GM18909 (cell line): ENCODE measurements around the gene C16orf95.

Experiments
- ATAC-seq: cut with Tn5 transposase; IDR thresholded peaks from one replicate; pipeline ENCODE4 v1.9.1; 2021; ENCODE audit warnings: mild to moderate bottlenecking; ENCODE audit not compliant: unreplicated experiment, poor library complexity

The C16orf95 gene

DNA sequence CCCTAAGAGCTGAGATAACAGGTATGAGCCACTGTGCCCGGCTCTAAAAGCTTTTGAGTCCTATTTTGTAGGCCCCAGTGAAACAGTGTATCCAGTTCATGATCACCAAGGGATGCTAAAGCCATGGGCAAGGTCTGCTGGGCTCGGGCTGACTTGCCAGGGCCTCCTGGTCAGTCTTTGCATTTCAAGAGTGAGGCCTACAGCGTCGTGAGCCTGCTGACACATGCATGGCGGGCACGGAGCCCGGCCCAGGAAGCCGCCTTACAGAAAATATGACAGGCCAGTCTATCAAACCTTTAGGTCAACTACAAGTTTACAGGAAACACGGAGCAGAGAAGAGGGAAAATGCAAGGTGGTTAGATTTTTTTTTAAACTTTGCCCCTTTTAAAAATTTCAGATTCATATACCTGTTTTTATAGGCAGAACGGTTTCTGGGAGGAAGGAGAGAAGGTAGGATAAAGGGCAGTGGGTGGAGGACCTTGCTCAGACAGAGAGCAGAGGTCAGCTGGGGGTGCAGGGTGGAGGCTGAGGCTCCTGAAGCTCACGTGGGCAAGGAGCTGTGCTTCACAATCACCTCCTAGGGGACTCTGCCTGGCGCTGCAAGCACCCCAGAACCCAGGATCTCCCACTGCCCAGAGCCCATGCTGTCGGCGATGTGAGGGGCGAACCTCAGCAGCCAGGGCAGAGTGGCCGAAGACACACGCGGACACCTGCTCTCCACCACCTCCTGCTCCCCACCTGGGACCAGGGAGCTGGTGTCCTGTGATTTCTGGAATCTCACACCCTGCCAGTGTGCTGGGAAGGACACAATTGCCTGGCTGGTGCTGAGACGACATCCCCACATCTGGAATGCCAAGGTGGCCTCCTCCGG lies 21.3 kb downstream of the C16orf95 start:
- ATAC-seq = no peak

DNA sequence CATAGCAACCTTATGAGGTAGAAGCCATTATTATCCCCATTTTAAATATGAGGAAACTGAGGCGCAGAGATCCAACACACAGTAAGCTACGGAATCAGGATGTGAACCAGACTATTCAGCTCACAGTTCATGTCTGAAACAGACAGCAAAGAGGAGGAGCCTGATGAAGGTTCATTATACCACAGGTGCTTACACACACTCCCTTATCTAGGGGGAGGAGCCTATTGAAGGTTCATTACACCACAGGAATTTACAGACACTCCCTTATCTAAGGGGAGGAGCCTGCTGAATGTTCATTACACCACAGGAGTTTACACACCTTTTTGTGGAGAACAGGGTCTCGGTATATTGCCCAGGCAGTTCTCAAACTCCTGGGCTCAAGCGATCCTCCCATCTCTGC lies 21.9 kb downstream of the C16orf95 start:
- no peak for ATAC-seq

DNA sequence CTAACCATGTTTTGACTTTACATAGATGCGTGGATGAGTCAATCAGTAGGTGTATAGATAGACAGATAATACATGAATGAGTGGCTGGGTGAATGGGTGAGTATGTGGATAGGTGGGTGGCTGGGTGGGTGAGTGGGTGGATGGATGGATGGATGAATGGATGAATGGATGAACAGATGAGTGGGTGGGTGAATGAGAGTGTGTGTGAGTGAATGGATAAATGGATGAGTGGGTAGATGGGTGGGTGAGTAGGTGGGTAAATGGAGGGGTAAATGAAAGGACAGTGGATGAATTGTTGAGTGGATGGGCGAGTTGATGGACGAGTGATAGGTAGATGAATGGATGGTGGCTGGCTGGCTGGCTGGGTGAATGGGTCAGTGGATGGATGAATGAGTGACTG lies 23.2 kb downstream of the C16orf95 start:
- no peak for ATAC-seq

DNA sequence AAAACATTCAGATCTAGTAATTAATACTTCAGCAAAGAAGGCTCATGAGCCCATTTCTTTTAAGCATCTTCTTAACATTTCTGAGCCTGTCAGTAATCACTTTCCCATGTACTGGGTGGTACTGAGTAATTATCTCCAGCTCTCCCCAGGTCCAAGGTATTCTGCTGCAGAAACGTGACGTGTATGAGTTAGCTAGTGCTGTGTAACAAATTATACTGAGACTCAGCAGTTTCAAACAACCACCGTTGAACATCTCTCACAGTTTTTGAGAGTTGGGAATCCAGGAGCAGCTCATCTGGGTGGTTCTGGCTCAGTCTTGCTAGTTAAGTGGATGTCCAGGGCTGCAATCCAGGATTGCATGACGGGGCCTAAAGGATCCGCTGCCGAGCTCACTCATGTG lies 25.2 kb downstream of the C16orf95 start:
- ATAC-seq = no peak

DNA sequence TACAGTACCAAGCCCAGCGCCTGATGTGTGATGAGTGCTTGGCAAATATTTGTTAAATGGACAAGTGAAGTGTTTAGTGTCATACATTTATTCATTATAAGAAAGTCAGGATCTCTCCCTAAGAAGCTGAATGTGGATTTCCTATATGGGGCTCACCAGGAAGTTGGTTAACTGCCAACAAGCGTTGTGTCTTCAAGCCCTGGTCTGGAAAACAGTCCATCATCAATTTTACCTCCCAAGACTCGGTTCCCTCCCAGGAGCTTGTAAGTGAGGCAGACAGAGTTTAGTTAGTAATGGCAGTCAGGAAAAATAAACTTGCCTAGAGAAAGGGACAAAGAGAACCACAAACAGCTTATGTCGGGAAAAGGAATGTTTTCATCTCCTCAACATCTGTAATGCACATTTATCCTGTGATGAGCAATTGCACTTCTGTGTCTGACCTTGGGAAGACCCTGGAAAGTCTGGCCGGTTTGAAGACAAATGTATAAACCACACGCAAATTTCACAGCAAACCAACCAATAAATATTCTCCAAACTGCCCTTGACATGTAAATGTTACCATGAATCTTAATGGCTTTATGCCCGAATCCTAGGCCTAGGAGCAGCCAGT lies 28.3 kb downstream of the C16orf95 start:
- no peak for ATAC-seq

DNA sequence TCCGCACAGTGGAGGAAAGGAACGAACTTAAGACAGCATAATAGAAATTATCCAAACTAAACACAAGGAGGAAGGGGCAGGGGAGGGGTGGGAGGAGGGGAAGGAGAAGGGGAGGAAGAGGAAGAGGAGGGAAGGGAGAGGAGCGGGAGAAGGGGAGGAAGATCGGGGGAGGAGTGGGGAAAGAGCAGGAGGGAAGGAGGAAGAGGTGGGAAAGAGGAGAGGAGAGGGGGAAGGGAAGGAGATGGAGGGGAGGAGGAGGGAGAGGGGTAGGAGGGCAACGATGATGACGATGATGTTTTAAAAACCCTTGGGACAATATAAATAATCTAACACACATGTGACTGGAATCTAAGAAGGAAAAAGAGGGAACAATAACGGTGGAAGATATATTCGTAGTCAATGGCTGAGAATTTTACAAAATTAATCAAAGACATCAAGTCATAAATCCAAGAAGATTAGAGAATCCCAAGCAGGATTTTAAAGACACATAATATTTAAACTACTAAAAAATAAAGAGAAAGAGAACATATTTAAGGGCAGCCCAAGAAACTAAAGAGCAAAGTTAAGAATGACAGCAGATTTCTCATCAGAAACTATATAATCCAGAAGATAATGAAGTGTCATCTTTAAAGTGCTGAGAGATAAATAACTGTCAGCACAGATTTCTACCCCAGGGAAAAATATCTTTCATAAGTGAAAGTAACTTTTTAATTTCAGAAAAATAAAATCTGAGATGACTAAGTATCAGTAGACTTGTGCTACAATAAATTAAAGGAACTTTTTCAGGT lies 30.2 kb downstream of the C16orf95 start:
- no peak for ATAC-seq

DNA sequence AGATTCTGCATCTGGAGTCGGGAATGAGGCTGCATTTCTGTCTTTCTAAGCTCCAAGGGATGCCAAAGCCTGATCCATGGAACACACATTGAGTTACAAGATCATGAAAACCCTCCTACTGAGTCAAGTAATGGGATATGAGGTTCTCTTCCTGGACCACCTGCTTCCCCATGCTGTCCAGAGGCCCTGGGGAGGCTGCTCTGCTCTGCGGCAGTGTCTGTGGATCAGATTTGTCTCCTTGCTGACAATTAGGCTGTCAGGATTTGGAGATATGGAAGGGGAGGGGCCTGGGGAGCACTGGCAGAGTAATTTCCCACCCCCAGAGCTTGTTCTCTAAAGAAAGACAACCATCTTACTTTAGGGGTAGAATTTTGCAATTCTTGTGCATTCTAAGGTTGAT lies 33.0 kb downstream of the C16orf95 start:
- no peak for ATAC-seq

DNA sequence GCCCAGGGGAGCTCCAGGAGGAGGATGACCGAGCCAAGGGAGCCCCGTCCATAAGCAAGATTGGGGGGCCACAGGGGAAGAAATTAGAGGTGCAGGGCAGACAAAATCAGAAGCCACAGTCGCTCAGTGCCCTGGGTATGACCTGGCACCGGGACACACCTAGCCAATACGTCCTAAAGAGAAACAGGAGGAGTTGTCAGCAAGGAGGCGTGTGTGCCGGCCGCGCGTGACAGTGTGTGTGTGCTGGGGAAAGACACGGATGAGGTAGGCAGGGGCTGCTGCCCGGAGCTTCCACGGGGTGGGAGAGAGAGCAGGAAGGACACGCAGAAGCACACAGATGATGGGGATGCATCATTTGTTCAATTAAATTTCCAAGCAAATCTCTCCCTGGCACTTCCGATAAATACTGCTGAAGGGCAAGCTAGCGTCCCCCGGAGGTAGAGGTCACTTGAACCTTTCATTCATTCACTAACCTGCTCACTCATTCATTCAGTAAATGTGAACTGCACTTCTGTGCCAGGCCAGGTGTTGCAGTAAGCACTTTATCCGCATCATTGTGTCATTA lies 38.0 kb downstream of the C16orf95 start:
- ATAC-seq = no peak

DNA sequence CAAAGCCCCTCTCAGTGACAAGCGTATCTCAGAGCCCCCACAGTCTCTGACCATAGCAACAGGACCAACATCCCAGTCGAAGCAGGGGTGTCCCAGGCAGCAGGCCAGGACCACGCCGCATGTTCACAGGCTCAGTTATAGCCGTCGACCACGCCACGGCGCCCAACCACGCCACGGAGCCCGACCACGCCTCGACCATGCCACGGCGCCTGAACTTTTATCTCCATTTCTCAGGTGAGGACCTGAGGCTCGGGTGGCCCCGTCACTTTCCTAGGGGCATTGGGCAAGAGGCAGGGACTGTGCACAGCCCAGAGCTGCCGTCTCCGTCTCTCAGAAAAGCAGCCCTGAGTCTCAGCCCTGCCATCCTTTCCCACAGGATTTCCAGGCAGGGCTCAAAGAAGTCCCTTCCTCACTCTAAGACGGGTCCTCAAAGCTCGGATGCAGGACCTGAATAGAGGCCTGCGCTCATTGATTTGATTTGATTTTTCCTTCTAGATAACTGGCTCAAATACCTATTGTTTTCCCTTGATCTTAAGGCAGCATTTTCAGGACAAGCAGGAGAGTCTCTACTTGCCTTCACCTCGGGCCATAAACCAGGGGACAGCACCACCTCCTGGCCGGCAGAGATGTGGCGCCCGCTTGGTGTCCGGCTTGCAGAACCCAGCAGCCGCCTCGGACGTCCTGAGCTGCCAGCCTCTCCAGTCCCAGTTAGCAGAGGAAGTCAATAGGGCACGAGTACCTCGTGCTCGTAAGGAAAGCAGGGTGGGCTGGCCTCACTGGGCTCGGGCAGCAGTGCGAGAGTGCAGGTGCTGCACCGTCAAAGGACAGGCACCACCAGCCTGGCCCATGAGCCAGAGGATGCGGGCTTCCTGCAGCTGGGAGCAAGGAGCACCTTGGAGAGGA lies 38.8 kb downstream of the C16orf95 start:
- ATAC-seq = no peak

DNA sequence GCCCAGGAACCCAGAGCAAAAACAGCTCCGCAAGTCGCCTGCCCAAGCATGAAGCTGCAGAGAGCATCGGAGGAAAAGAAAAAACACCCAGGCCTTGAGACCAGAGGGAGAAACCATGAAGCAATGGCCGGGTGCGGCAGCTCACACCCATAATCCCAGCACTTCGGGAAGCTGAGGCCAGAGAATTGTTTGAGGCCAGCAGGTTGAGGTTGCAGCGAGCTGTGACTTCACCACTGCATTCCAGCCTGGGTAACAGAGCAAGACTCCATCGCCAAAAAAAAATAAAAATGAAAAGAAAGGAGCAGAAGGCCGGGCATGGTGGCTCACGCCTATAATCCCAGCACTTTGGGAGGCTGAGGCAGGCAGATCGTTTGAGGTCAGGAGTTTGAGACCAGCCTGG lies 40.3 kb downstream of the C16orf95 start:
- no peak for ATAC-seq

DNA sequence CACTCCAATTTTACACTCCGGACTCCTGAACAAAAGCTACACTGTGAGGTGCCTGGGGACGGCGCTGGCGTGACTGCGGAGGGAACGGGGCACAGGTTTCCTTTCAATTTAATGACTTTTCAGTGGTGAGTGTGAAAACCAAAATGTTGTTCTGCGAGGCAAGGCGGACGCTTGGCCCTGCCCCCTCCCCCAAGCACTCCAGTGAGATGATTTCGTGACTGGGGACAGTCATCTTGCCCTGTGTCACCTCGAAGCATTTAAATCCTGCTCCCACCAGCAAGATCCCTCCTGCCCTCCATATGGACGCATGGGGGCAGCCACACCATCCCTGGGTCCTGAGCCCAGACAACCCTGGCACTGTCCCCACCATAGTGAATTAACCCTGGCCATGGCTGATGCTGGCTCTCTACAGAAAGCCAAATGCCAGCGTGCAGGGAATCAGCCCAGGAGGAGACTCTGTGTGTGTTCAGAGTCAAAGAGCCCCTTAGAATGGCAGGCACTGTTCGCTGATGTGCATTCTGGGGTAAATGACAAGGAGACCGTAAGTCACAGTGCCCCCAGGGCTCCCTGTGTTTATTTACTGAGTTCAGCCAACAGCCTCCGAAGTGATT lies 41.0 kb downstream of the C16orf95 start:
- no peak for ATAC-seq

DNA sequence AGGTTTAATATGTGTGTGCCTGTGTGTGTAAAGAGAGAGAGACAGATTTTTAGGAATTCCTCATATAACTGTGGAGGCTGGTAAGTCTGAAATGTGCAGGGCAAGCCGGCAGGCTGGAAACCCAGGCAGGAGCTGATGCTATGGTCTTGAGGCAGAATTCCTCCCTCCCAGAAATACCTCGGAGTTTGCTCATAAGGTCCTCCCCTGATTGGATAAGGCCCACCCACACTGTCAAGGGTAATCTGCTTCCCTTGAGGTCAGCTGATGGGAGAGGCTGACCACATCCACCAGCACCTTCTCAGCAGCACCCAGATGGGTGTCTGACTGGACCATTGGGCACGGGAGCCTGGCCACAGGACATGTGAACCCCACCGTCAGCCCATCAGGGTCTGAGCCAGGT lies 42.4 kb downstream of the C16orf95 start:
- ATAC-seq = no peak

DNA sequence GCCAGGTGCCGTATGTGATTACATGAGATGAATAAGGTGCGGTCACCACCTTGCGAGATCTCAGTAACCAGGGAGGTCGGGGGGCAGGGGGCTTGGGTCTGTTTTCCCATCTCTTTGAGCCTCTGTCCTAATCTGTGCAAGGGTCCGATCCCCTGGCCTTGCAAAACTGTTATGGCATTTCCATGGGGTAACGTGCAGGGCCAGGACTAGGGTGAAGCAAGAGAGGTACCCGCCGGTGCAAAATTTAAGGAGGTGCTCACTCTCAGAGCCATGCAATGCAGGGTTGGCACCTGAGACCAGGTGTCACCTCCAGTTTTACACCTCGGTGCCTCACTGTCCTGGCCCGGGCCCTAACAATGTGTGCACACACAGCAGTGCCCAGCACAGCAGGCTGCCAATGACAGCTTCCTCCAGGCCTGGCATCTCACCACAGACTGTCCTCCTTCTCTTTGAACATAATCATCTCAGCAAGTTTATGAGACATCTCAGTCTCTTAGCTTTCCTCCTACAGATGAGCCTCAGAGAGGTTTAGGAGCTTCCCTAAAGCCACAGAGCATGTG lies 43.6 kb downstream of the C16orf95 start:
- no peak for ATAC-seq

DNA sequence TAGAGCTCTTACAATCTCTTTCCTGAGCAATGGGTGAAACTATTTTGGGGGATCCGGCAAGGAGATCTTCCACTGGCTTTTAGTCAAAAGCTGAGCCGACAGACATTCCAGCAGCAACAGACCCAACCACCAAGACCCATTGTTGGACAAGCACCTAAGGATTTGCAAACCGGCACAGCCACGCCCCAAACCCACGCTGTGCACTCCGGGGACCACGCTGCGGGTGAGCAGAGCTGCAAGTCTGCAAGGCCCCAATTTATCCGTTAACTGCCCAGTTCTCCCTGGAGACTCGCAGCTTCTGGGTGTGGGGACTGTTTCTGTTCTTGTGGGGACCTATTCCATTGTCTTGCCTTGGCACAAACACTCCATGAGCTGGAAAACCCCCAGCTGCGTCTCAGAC lies 45.9 kb downstream of the C16orf95 start:
- no peak for ATAC-seq

DNA sequence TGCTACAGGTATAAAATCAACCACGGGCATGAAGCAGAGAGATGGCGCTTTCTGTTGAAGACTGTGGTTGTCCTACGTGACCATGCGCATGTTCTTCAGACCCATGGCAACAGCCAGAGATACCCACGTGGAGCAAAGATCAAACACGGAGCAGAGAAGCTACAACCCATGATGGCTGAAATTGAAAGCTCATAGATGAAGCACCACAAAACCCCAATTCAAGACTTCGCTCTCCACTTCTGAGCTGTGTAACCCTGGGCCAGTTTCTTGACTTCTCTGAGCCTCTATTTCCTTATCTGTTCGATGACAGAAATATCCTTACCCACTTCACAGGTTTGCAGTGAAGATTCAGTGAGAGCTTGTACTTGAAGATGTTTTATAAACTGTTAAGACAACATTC lies 49.6 kb downstream of the C16orf95 start:
- ATAC-seq = no peak

DNA sequence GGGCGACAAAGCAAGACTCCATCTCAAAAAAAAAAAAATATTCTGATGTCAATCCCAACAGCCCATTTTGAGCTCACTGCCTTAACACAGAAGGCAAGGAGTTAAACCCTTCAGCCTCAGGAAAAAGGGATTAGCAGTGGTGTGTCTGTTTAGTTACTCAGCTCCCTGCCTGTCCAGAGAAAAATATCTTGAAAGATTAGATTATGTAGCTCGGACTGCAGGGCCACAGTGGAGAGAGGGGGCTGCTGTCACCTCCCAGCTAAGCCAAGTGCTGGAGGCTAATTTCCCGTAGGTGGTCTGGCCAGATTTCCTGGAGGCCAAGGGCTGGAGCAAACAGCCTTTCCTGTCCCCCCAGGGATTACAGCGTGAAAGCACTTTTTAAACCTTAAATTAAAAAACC lies 50.3 kb downstream of the C16orf95 start:
- no peak for ATAC-seq

DNA sequence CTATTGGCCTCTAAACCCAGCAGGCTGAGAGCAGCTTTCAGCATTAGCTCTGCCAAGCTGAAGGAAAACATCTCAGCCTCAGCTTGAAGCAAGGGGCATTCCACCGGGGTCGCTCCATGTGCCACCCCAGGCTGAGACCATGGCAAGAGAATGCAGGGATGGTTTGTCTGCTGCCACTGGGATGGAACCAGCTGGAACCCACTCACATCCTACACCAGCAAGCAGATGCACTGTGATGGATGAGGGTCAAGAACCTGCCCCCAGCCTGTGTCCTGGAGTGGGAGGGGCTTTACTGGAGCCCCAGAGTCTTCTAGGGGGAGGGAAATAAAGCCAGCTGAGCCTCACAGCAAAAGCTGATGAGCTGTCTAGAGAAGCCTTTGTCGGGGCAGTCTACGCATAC lies 51.9 kb downstream of the C16orf95 start:
- no peak for ATAC-seq

DNA sequence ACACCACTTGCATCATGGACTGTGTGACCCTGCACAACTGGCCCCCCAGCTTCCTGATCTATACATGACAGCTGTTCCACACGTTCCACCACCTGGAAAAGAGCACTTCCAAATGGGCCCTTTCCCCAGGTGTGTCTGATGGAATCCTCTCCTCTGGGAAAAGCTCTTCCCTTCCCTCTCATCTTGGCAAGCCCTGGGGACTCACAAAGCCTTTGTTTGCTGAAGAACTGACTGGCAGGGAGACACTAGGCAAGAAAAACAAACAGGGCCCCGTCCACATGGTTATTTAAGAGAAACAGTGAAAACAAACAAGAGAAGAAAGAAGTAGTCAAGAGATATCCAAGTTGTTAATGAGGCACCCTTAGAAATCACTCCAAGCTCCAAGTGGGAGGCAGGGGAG lies 52.6 kb downstream of the C16orf95 start:
- ATAC-seq = no peak

DNA sequence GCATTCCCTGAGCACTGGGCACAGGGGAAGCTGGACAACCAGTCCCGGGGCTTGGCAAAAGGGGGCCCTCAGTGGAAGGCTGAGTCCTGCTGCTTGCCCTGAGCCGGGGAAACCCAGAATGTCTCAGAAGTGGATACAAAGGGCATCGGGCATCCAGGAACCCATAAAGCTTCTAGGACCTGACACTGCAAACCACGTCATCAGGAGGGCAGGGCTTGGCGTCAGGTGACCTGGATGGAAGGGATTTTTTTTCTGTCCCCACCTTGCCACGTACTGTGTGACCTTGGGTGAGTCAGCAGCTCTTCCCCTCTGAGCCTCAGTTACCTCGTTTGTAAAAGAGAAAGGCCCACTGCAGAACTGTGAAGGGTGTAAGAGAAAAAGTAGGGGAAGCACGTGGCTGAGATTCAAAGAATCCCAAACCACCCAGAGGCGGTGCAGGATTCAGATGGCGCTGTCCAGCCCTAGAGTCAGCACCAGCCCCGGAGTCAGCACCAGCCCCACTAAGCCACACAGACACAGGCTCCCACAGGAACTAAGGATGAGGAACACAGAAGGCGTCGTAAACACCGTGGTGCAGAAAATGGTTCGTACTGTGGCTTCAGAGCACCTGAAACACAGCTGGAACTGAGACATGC lies 53.7 kb downstream of the C16orf95 start:
- no peak for ATAC-seq
